ENCODE results near the gene RUBCN. TPM values are rescaled to one million over a fixed set of nuclear protein-coding genes. Genes with fewer than 3 reads are reported as not detected.
"Not testable (repeated sequence)": the region's sequence is repeated elsewhere in the genome, so short reads cannot be mapped to it uniquely, and the experiment has no call there.

RUBCN gene
- total RNA-seq, 2 experiments from 2014 or later: 48.4 to 50.2 TPM

- ATAC-seq: peak; percentile 74
- Mint-ChIP-seq H3K4me3 (peak overlapping the region; percentile 45), H3K4me1 (ENCODE audit: low read depth) (peaks cover 11% of the 10 kb centered on the region)
- POLR2A ChIA-PET; H3K27me3 Mint-ChIP-seq (ENCODE audit: low read depth); H3K27ac Mint-ChIP-seq; CTCF ChIA-PET; H3K9me3 Mint-ChIP-seq (ENCODE audit: insufficient read depth); H3K36me3 Mint-ChIP-seq (ENCODE audit: low read depth): not testable (repeated sequence)
- peak; percentile 47 for DNase-seq
Observed at GRCh38 chr3:197664414-197665141, 72.1 kb downstream of the RUBCN start.

DNA sequence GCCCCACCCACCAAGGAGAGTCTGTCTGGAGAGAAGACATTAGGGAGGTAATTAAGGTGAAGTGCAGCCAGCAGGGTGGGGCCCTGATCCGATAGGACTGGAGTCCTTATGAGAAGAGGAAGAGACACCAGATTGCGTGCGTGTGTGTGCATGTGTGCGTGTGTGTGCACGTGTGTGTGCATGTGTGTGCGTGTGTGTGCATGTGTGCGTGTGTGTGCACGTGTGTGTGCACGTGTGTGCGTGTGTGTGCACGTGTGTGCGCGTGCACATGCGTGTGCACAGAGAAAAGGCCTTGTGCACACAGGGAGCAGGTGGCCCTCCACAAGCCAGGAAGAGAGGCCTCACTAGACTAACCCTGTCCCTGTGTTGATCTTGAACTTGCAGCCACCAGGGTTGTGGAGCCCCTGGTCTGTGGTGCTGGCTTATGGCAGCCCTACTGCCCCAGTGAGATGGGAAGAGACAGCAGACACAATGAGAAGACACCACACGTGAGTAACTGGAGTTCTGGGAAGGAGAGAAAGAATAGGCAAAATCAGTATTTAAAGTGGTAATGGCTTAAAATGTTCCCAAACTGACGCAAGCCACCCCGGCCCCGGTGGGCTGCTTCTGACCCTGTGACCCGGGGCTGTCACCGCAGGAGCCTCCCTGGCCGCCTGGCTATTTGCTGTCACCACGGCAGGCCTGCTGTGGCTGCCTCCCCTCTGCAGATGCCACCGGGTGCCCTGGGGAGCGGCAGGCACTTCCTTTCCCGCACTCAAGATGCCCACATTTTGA lies 73.2 kb downstream of the RUBCN start:
- POLR2A ChIA-PET; ATAC-seq; H3K27me3 Mint-ChIP-seq (ENCODE audit: low read depth); CTCF ChIA-PET; DNase-seq; H3K4me3 Mint-ChIP-seq; H3K36me3 Mint-ChIP-seq (ENCODE audit: low read depth); H3K9me3 Mint-ChIP-seq (ENCODE audit: insufficient read depth); H3K27ac Mint-ChIP-seq: not testable (repeated sequence)
- peaks cover 11% of the 10 kb centered on the region for H3K4me1 Mint-ChIP-seq (ENCODE audit: low read depth)

- H3K4me3 Mint-ChIP-seq; DNase-seq; POLR2A ChIA-PET; H3K27ac Mint-ChIP-seq; ATAC-seq; H3K9me3 Mint-ChIP-seq (ENCODE audit: insufficient read depth); H3K36me3 Mint-ChIP-seq (ENCODE audit: low read depth); H3K27me3 Mint-ChIP-seq (ENCODE audit: low read depth); CTCF ChIA-PET: not testable (repeated sequence)
- H3K4me1 Mint-ChIP-seq (ENCODE audit: low read depth): peaks cover 12% of the 10 kb centered on the region
Observed at GRCh38 chr3:197662352-197662751, 74.4 kb downstream of the RUBCN start.

GRCh38 chr3:197661874-197662273 lies 74.8 kb downstream of the RUBCN start:
- H3K4me3 Mint-ChIP-seq; DNase-seq; CTCF ChIA-PET; H3K36me3 Mint-ChIP-seq (ENCODE audit: low read depth); H3K27ac Mint-ChIP-seq; H3K27me3 Mint-ChIP-seq (ENCODE audit: low read depth); ATAC-seq; H3K9me3 Mint-ChIP-seq (ENCODE audit: insufficient read depth); POLR2A ChIA-PET: not testable (repeated sequence)
- H3K4me1 Mint-ChIP-seq (ENCODE audit: low read depth): peaks cover 16% of the 10 kb centered on the region

- DNase-seq; H3K27ac Mint-ChIP-seq; H3K36me3 Mint-ChIP-seq (ENCODE audit: low read depth); H3K4me3 Mint-ChIP-seq; ATAC-seq; CTCF ChIA-PET; H3K9me3 Mint-ChIP-seq (ENCODE audit: insufficient read depth); POLR2A ChIA-PET; H3K27me3 Mint-ChIP-seq (ENCODE audit: low read depth): not testable (repeated sequence)
- H3K4me1 Mint-ChIP-seq (ENCODE audit: low read depth): peaks cover 17% of the 10 kb centered on the region
Observed at GRCh38 chr3:197661234-197661834, 75.4 kb downstream of the RUBCN start.

DNA sequence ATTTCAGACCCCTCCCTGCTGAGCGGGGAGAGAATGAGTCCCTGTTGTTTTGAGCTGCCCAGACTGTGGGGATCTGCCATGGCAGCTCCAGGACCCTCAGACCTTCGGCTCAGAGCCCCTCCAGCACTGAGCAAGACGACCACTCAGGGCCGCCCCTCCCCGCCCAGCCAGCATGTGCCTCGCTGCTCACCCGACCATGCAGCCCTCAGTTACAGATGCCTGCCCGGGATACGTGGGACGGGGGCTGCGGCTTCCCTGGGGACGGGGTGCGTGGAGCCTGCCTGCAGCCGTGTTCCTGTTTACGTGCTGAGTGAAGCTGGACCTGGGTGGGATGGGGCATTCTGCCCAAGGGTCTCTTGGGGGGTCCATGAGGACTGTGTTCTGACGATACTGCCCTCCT lies 77.0 kb downstream of the RUBCN start:
- H3K27ac Mint-ChIP-seq; POLR2A ChIA-PET; DNase-seq; H3K36me3 Mint-ChIP-seq (ENCODE audit: low read depth); ATAC-seq; H3K9me3 Mint-ChIP-seq (ENCODE audit: insufficient read depth); H3K27me3 Mint-ChIP-seq (ENCODE audit: low read depth); CTCF ChIA-PET; H3K4me3 Mint-ChIP-seq: not testable (repeated sequence)
- H3K4me1 Mint-ChIP-seq (ENCODE audit: low read depth): peaks cover 22% of the 10 kb centered on the region

GRCh38 chr3:197659144-197659543 lies 77.6 kb downstream of the RUBCN start:
- POLR2A ChIA-PET; H3K27me3 Mint-ChIP-seq (ENCODE audit: low read depth); H3K27ac Mint-ChIP-seq; H3K4me3 Mint-ChIP-seq; CTCF ChIA-PET; ATAC-seq; H3K36me3 Mint-ChIP-seq (ENCODE audit: low read depth); DNase-seq; H3K9me3 Mint-ChIP-seq (ENCODE audit: insufficient read depth): not testable (repeated sequence)
- H3K4me1 Mint-ChIP-seq (ENCODE audit: low read depth): peaks cover 22% of the 10 kb centered on the region

GRCh38 chr3:197658706-197659105 lies 78.0 kb downstream of the RUBCN start:
- POLR2A ChIA-PET; DNase-seq; CTCF ChIA-PET; H3K36me3 Mint-ChIP-seq (ENCODE audit: low read depth); ATAC-seq; H3K27ac Mint-ChIP-seq; H3K4me3 Mint-ChIP-seq; H3K9me3 Mint-ChIP-seq (ENCODE audit: insufficient read depth); H3K27me3 Mint-ChIP-seq (ENCODE audit: low read depth): not testable (repeated sequence)
- H3K4me1 Mint-ChIP-seq (ENCODE audit: low read depth): peaks cover 22% of the 10 kb centered on the region

DNA sequence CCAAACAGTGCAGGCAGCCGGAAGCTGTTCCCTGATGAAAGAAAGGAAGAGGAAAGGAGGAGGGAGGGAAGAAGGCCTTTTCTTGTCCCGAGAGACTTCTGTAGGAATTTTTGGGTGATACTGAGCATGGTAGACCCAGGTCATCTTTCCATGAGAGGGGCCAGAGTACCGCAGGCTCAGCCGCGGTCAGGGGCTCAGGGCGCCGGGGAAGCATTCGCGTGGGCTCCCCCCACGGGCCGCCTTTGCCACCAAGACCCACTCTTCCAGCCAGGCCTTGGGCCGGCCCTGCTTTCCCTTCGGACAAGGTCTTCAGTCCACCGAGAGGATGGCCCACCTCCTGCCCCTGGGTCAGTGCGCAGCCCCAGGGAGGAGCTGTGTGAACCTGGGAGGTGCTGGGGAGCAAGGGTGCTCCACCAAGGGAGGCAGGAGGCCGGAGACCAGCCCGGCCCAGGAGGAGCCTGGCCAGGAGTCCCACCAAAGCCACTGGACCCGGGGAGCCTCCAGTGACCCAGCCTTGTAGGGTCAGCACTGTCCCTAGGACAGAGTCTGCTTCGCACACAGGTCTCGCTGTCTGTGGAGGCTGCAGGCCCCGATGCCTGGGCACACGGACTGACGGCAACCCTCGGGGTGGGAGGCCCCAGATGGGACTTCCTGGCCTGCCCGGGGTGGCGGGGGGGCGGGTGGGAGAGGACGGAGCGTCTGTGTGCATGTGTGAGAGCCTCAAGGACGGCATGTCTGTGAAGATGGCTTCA lies 79.0 kb downstream of the RUBCN start:
- H3K36me3 Mint-ChIP-seq (ENCODE audit: low read depth); CTCF ChIA-PET; POLR2A ChIA-PET; H3K4me3 Mint-ChIP-seq; ATAC-seq; H3K9me3 Mint-ChIP-seq (ENCODE audit: insufficient read depth); DNase-seq; H3K27ac Mint-ChIP-seq; H3K27me3 Mint-ChIP-seq (ENCODE audit: low read depth): not testable (repeated sequence)
- peaks cover 20% of the 10 kb centered on the region for H3K4me1 Mint-ChIP-seq (ENCODE audit: low read depth)

DNA sequence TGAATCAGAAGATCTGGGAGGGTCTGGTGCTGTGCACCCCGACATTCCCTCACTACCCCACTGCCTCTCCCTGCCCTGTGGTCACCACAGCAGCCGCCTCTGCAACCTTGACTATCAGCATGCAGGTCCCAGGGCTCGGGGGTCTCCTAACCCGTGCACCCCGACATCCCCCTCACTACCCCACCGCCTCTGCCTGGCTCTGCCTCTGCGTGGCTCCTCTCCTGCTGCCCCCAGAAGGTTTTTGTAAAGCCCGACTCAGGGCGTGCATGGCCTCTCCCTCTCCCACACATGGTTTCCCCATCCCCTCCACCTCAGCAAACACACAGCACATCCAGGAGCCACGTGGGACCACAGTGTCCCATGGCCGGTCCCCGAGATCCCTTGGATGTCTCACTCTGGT lies 79.7 kb downstream of the RUBCN start:
- H3K27me3 Mint-ChIP-seq (ENCODE audit: low read depth); H3K36me3 Mint-ChIP-seq (ENCODE audit: low read depth); ATAC-seq; POLR2A ChIA-PET; DNase-seq; H3K4me3 Mint-ChIP-seq; H3K9me3 Mint-ChIP-seq (ENCODE audit: insufficient read depth); CTCF ChIA-PET: not testable (repeated sequence)
- Mint-ChIP-seq H3K27ac (peak overlapping the region; percentile 34), H3K4me1 (ENCODE audit: low read depth) (peaks cover 20% of the 10 kb centered on the region)

DNA sequence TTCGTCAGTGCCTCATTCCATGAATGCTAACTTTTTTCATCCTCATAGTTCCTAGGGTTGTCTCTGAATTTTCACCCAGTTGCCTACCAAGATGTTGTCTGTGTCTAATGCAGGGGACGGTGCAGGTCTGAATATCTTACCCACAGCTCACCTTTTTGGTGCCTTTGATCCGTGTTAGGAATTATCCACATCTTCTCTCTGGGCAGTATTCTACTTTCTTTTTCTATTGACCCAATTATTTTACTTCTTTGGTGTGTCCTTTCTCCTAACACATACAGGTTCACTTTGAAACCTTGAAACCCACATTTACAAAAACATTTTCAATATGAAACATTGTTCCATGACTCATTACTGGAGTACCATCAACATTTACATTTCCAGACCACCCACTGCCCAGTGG lies 80.6 kb downstream of the RUBCN start:
- ATAC-seq; H3K27me3 Mint-ChIP-seq (ENCODE audit: low read depth); POLR2A ChIA-PET; H3K36me3 Mint-ChIP-seq (ENCODE audit: low read depth); H3K9me3 Mint-ChIP-seq (ENCODE audit: insufficient read depth); DNase-seq; CTCF ChIA-PET: not testable (repeated sequence)
- peaks cover 25% of the 10 kb centered on the region for H3K4me1 Mint-ChIP-seq (ENCODE audit: low read depth)
- H3K4me3 Mint-ChIP-seq: peak overlapping the region; percentile 64
- peak overlapping the region; percentile 77 for H3K27ac Mint-ChIP-seq

DNA sequence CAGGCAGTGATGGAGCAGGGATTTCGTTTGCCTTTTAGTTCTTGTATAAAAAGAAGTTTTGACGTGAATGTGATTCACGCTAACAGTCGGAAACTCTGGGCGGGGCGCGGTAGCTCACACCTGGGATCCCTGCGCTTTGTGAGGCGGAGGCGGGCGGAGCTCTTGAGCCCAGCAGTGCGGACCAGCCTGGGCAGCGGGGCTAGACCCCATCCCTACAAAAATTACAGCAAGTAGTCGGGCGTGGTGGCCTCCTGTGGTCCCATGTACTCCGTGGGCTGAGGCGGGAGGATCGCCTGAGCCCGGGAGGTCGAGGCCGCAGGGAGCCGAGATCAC lies 81.7 kb downstream of the RUBCN start:
- ATAC-seq: peak; percentile 56
- H3K27ac Mint-ChIP-seq; H3K36me3 Mint-ChIP-seq (ENCODE audit: low read depth); DNase-seq; H3K4me3 Mint-ChIP-seq; H3K9me3 Mint-ChIP-seq (ENCODE audit: insufficient read depth); POLR2A ChIA-PET; H3K27me3 Mint-ChIP-seq (ENCODE audit: low read depth); CTCF ChIA-PET: not testable (repeated sequence)
- peaks cover 29% of the 10 kb centered on the region for H3K4me1 Mint-ChIP-seq (ENCODE audit: low read depth)
